Measurements from ENCODE around the gene SMO.
"Not testable (repeated sequence)": the region's sequence is repeated elsewhere in the genome, so short reads cannot be mapped to it uniquely, and the experiment has no call there.

The SMO gene

DNA sequence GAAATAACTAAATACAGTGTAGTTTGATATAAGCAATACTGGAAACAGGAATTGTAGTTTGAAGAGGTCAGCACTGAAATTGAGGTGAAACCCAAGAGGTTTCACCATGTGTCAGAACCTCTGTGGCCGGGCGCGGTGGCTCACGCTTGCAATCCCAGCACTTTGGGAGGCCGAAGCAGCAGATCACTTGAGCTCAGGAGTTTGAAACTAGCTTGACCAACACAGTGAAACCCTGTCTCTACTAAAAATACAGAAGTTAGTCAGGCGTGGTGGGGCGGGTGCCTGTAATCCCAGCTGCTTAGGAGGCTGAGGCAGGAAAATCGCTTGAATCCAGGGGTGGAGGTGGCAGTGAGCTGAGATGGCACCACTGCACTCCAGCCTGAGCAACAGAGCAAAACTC lies 50.1 kb downstream of the SMO start:
- DNase-seq (ENCODE audit: low read depth in 2 of 2), result no peak

DNA sequence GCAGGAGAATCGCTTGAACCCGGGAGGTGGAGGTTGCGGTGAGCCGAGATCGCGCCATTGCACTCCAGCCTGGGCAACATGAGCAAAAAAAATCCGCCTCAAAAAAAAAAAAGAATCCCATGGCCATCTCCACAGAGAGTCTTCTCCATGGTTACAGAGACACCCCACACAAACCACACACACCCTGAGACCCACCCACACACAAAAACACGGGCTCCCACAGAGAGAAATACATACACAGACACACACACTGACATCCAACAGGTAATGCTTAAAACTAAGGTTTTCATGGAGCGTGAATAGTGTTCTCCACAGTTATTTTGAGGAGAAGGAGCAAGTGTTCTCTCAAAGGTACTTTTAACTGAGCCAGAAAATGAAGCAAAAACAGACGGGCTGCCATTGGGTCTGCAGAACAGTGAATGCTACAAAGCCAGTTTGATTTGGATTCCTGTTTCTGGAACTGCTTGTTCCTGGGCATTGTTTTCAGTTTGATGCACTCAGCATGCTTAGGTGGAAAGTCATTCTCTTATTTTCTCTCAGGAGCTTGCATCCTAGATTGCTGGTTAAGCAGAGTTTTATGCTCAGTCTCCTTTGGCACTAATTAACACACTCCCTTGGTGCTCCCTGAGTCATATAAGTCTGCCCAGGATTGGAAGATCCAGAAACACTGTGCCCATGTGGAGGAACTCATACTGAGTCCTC lies 51.8 kb downstream of the SMO start:
- no peak for DNase-seq (ENCODE audit: low read depth in 2 of 2)

DNA sequence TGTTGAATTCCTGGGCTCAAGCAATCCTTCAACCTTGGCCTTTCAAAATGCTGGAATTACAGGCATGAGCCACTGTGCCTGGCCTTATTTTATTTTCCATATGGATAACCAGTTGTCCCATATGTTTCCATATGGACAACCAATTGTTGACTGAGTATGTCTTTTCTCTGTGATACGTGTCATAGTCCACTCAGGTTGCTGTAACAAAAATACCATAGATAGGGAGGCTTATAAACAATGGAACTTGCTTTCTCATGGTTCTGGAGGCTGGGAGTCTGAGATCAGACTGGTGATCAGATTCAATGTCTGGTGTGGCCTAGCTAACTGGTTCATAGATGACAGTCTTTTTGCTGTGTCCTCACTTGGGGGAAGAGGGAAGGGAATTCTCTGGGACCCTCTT lies 55.8 kb downstream of the SMO start:
- no peak for DNase-seq (ENCODE audit: low read depth in 2 of 2)

- no peak for DNase-seq (ENCODE audit: low read depth in 2 of 2)
Measured at GRCh38 chr7:129245533-129245932, 57.1 kb downstream of the SMO start.

DNA sequence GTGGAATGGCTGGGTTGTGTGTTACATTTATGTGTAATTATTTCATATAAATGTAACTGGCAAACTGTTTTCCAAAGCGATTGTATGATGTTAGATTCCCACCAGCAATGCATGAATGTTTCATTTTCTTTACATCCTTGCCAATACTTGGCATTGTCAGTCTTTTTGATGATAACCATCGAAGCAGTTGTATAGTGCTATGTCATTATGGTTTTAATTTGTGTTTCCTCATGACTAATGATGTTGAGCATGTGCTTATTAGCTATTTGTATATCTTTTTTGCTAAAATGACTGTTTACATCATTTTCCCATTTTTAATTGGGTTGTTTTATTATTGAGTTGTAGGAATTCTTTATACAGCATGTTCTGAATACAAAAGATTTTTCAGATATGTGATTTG lies 58.7 kb downstream of the SMO start:
- DNase-seq (ENCODE audit: low read depth in 2 of 2), result no peak

GRCh38 chr7:129252128-129252527 lies 63.7 kb downstream of the SMO start:
- no peak for DNase-seq (ENCODE audit: low read depth in 2 of 2)

GRCh38 chr7:129252603-129253002 lies 64.2 kb downstream of the SMO start:
- not testable (repeated sequence) for DNase-seq (ENCODE audit: low read depth in 2 of 2)

DNA sequence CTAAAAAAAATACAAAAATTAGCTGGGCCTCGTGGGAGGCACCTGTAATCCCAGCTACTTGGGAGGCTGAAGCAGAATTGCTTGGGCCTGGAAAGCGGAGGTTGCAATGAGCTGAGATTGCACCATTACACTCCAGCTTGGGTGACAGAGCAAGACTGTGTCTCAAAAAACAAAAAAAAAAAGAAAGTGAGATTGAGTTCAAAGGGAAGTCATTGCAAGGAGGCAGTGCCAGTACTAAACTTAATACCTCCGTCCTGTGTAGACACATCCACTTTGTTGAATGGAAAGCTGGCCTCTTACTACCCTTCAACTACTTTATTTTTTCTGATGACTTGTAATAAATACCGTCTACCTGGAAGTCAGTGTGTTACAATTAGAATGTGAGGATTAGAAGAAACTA lies 67.4 kb downstream of the SMO start:
- DNase-seq (ENCODE audit: low read depth in 2 of 2), result no peak

- no peak for DNase-seq (ENCODE audit: low read depth in 2 of 2)
Measured at GRCh38 chr7:129256221-129256620, 67.8 kb downstream of the SMO start.

DNA sequence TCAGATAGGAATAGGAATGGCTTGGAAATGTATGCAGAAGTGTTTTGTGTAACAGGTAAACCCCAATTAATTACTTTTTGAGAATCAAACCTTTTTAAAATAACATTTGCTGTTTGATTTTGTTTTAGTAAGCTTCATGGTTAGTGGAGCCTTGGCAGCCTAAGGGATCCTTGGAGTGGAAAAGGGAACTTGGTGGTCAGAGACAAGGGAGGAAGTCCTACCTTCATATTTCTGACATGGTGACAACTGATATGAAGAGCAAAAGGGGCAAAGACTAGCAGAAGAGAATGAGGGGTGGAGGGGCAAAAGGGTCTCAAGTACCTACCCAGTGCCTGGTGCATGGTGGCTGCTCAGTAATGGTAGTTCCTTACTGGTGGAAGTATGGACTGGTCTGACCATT lies 68.7 kb downstream of the SMO start:
- no peak for DNase-seq (ENCODE audit: low read depth in 2 of 2)

GRCh38 chr7:129258649-129259389 lies 70.4 kb downstream of the SMO start:
- DNase-seq (ENCODE audit: low read depth in 2 of 2), result no peak

- no peak for DNase-seq (ENCODE audit: low read depth in 2 of 2)
Measured at GRCh38 chr7:129262324-129262723, 73.9 kb downstream of the SMO start.
